Stimulated activated naive B cell treated with anti-CD40 and anti-IgM and Interleukin-4, amounts not matched to agents 10 μg/mL and 1 μg/mL and 100 μg/mL, for 72 hours (primary cell): ENCODE data around the gene ARHGEF11.

ENCODE experiments used
- ATAC-seq, 2 donors: fragments of 150-1000 bp; cut with Tn5 transposase; replicated peaks; 2 replicates each; pipeline ENCODE4 v1.10.0; 2021; ENCODE audit warnings: moderate library complexity in 1 of 2
- DNase-seq: peaks from one replicate; pipeline ENCODE4 v3.0.0; 2021
- H3K27ac Mint-ChIP-seq: one replicate; pipeline ENCODE4 v1.8.0; 2022; ENCODE audit warnings: mild to moderate bottlenecking, mixed read lengths
- H3K27me3 Mint-ChIP-seq, 2 donors: one replicate each; pipeline ENCODE4 v1.8.0; 2022; ENCODE audit warnings: mixed read lengths in 2 of 2
- H3K36me3 Mint-ChIP-seq, 2 donors: one replicate each; pipeline ENCODE4 v1.8.0; 2022; ENCODE audit warnings: mixed read lengths in 2 of 2, mild to moderate bottlenecking in 1 of 2
- H3K4me1 Mint-ChIP-seq, 2 donors: one replicate each; pipeline ENCODE4 v1.8.0; 2022; ENCODE audit warnings: mixed read lengths in 2 of 2, mild to moderate bottlenecking in 1 of 2
- H3K4me3 Mint-ChIP-seq, 2 donors: one replicate each; pipeline ENCODE4 v1.8.0; 2022; ENCODE audit warnings: mild to moderate bottlenecking in 2 of 2, mixed read lengths in 2 of 2, moderate library complexity in 1 of 2
- H3K9me3 Mint-ChIP-seq, 2 donors: one replicate each; pipeline ENCODE4 v1.8.0; 2022; ENCODE audit warnings: mixed read lengths in 2 of 2, mild to moderate bottlenecking in 1 of 2

Gene ARHGEF11

GRCh38 chr1:157034137-157034800, 11.3 kb downstream of the ARHGEF11 start:
- no peak for ATAC-seq
- no peaks in the 10 kb centered on the region for H3K4me1 Mint-ChIP-seq
- DNase-seq: no peak
- no peaks in the 10 kb centered on the region for H3K36me3 Mint-ChIP-seq
- H3K27ac Mint-ChIP-seq: no peak overlapping the region
- H3K27me3 Mint-ChIP-seq: peaks cover 31 to 32% of the 10 kb centered on the region in 2 donors
- no peaks in the 10 kb centered on the region for H3K9me3 Mint-ChIP-seq
- no peak overlapping the region for H3K4me3 Mint-ChIP-seq

GRCh38 chr1:157033357-157033876, 12.1 kb downstream of the ARHGEF11 start:
- H3K27ac Mint-ChIP-seq: no peak overlapping the region
- no peak for DNase-seq

GRCh38 chr1:157032303-157032702, 13.2 kb downstream of the ARHGEF11 start:
- ATAC-seq (no peak), DNase-seq (no peak)
- no peaks in the 10 kb centered on the region for H3K36me3 Mint-ChIP-seq
- no peaks in the 10 kb centered on the region for H3K9me3 Mint-ChIP-seq
- H3K27me3 Mint-ChIP-seq: peaks cover 26 to 28% of the 10 kb centered on the region in 2 donors
- H3K27ac Mint-ChIP-seq: no peak overlapping the region
- no peaks in the 10 kb centered on the region for H3K4me1 Mint-ChIP-seq
- H3K4me3 Mint-ChIP-seq: no peak overlapping the region

More at GRCh38 chr1:157033357-157033876, 12.1 kb downstream of the ARHGEF11 start:
- H3K36me3 Mint-ChIP-seq: no peaks in the 10 kb centered on the region
- no peaks in the 10 kb centered on the region for H3K9me3 Mint-ChIP-seq
- H3K4me1 Mint-ChIP-seq: no peaks in the 10 kb centered on the region
- ATAC-seq: no peak
- H3K27me3 Mint-ChIP-seq: peaks cover 25 to 27% of the 10 kb centered on the region in 2 donors
- no peak overlapping the region for H3K4me3 Mint-ChIP-seq

- H3K36me3 Mint-ChIP-seq: no peaks in the 10 kb centered on the region
- H3K4me3 Mint-ChIP-seq: no peak overlapping the region
- no peaks in the 10 kb centered on the region for H3K4me1 Mint-ChIP-seq
- peaks cover 28 to 32% of the 10 kb centered on the region in 2 donors for H3K27me3 Mint-ChIP-seq
- no peaks in the 10 kb centered on the region for H3K9me3 Mint-ChIP-seq
- H3K27ac Mint-ChIP-seq: no peak overlapping the region
- DNase-seq (no peak), ATAC-seq (no peak)
Measured at GRCh38 chr1:157030728-157031127, 14.8 kb downstream of the ARHGEF11 start.

- no peaks in the 10 kb centered on the region for H3K36me3 Mint-ChIP-seq
- H3K9me3 Mint-ChIP-seq: peaks cover 0 to 1% of the 10 kb centered on the region in 2 donors
- no peak for ATAC-seq
- H3K4me3 Mint-ChIP-seq: no peak overlapping the region
- H3K27me3 Mint-ChIP-seq: peaks cover 33 to 42% of the 10 kb centered on the region in 2 donors
- H3K27ac Mint-ChIP-seq: no peak overlapping the region
- no peak for DNase-seq
- H3K4me1 Mint-ChIP-seq: no peaks in the 10 kb centered on the region
Measured at GRCh38 chr1:157028674-157029073, 16.9 kb downstream of the ARHGEF11 start.

- ATAC-seq (no peak), DNase-seq (no peak)
- H3K27me3 Mint-ChIP-seq: peaks cover 25 to 38% of the 10 kb centered on the region in 2 donors
- peaks cover 9% of the 10 kb centered on the region in 2 donors for H3K9me3 Mint-ChIP-seq
- no peak overlapping the region for H3K4me3 Mint-ChIP-seq
- H3K4me1 Mint-ChIP-seq: no peaks in the 10 kb centered on the region
- H3K27ac Mint-ChIP-seq: no peak overlapping the region
- H3K36me3 Mint-ChIP-seq: peaks cover 0 to under 1% of the 10 kb centered on the region in 2 donors
Measured at GRCh38 chr1:157025856-157026255, 19.7 kb downstream of the ARHGEF11 start.

GRCh38 chr1:157025385-157025784, 20.2 kb downstream of the ARHGEF11 start:
- H3K36me3 Mint-ChIP-seq: peaks cover 0 to 2% of the 10 kb centered on the region in 2 donors
- H3K4me1 Mint-ChIP-seq: no peaks in the 10 kb centered on the region
- H3K4me3 Mint-ChIP-seq: no peak overlapping the region
- no peak for DNase-seq
- no peak overlapping the region for H3K27ac Mint-ChIP-seq
- peaks cover 26 to 41% of the 10 kb centered on the region in 2 donors for H3K27me3 Mint-ChIP-seq
- ATAC-seq: no peak
- peaks cover 11% of the 10 kb centered on the region in 2 donors for H3K9me3 Mint-ChIP-seq

GRCh38 chr1:157021688-157022087, 23.9 kb downstream of the ARHGEF11 start:
- H3K36me3 Mint-ChIP-seq: peaks cover 0 to 2% of the 10 kb centered on the region in 2 donors

GRCh38 chr1:157019457-157019856, 26.1 kb downstream of the ARHGEF11 start:
- peaks cover 0 to 2% of the 10 kb centered on the region in 2 donors for H3K36me3 Mint-ChIP-seq
- H3K27ac Mint-ChIP-seq: no peak overlapping the region
- DNase-seq (no peak), ATAC-seq (no peak)
- peaks cover 25 to 37% of the 10 kb centered on the region in 2 donors for H3K27me3 Mint-ChIP-seq
- no peak overlapping the region for H3K4me3 Mint-ChIP-seq
- H3K9me3 Mint-ChIP-seq: peaks cover 13 to 18% of the 10 kb centered on the region in 2 donors
- H3K4me1 Mint-ChIP-seq: no peaks in the 10 kb centered on the region

More at GRCh38 chr1:157021688-157022087, 23.9 kb downstream of the ARHGEF11 start:
- Mint-ChIP-seq H3K4me3 (no peak overlapping the region), H3K9me3 (peaks cover 13 to 18% of the 10 kb centered on the region in 2 donors), H3K27ac (no peak overlapping the region), H3K27me3 (peaks cover 30 to 42% of the 10 kb centered on the region in 2 donors), H3K4me1 (no peaks in the 10 kb centered on the region)
- DNase-seq (no peak), ATAC-seq (no peak)

- H3K4me1 Mint-ChIP-seq: no peaks in the 10 kb centered on the region
- H3K36me3 Mint-ChIP-seq: no peaks in the 10 kb centered on the region
- peaks cover 0 to 2% of the 10 kb centered on the region in 2 donors for H3K9me3 Mint-ChIP-seq
- no peak overlapping the region for H3K27ac Mint-ChIP-seq
- no peak overlapping the region for H3K4me3 Mint-ChIP-seq
- no peak for ATAC-seq
- no peak for DNase-seq
- peaks cover 9 to 17% of the 10 kb centered on the region in 2 donors for H3K27me3 Mint-ChIP-seq
Measured at GRCh38 chr1:157011845-157012244, 33.7 kb downstream of the ARHGEF11 start.

GRCh38 chr1:157008502-157008901, 37.0 kb downstream of the ARHGEF11 start:
- Mint-ChIP-seq H3K36me3 (no peaks in the 10 kb centered on the region), H3K27me3 (peaks cover 20 to 30% of the 10 kb centered on the region in 2 donors), H3K9me3 (peaks cover 0 to 2% of the 10 kb centered on the region in 2 donors), H3K4me1 (no peaks in the 10 kb centered on the region), H3K27ac (no peak overlapping the region), H3K4me3 (no peak overlapping the region)
- no peak for ATAC-seq
- DNase-seq: no peak

GRCh38 chr1:157007306-157007705, 38.2 kb downstream of the ARHGEF11 start:
- Mint-ChIP-seq H3K27me3 (peaks cover 20 to 30% of the 10 kb centered on the region in 2 donors), H3K27ac (no peak overlapping the region), H3K4me3 (no peak overlapping the region), H3K9me3 (peaks cover 0 to 2% of the 10 kb centered on the region in 2 donors), H3K4me1 (no peaks in the 10 kb centered on the region), H3K36me3 (no peaks in the 10 kb centered on the region)
- DNase-seq (no peak), ATAC-seq (no peak)

GRCh38 chr1:157006676-157007075, 38.9 kb downstream of the ARHGEF11 start:
- Mint-ChIP-seq H3K4me3 (no peak overlapping the region), H3K27ac (no peak overlapping the region), H3K4me1 (no peaks in the 10 kb centered on the region), H3K27me3 (peaks cover 20 to 30% of the 10 kb centered on the region in 2 donors), H3K36me3 (no peaks in the 10 kb centered on the region), H3K9me3 (peaks cover 0 to 2% of the 10 kb centered on the region in 2 donors)
- ATAC-seq (no peak), DNase-seq (no peak)

GRCh38 chr1:157005965-157006364, 39.6 kb downstream of the ARHGEF11 start:
- no peak for DNase-seq
- H3K27me3 Mint-ChIP-seq: peaks cover 20 to 30% of the 10 kb centered on the region in 2 donors
- H3K27ac Mint-ChIP-seq: no peak overlapping the region
- H3K9me3 Mint-ChIP-seq: no peaks in the 10 kb centered on the region
- H3K36me3 Mint-ChIP-seq: no peaks in the 10 kb centered on the region
- H3K4me3 Mint-ChIP-seq: no peak overlapping the region
- ATAC-seq: no peak
- H3K4me1 Mint-ChIP-seq: no peaks in the 10 kb centered on the region

GRCh38 chr1:157004806-157005205, 40.7 kb downstream of the ARHGEF11 start:
- DNase-seq (no peak), ATAC-seq (no peak)
- H3K36me3 Mint-ChIP-seq: no peaks in the 10 kb centered on the region
- H3K4me3 Mint-ChIP-seq: no peak overlapping the region
- no peak overlapping the region for H3K27ac Mint-ChIP-seq
- peaks cover 19 to 29% of the 10 kb centered on the region in 2 donors for H3K27me3 Mint-ChIP-seq
- no peaks in the 10 kb centered on the region for H3K4me1 Mint-ChIP-seq
- no peaks in the 10 kb centered on the region for H3K9me3 Mint-ChIP-seq
